Femur (tissue), 1 donor: Measurements from ENCODE around the gene TUBGCP6.

ENCODE experiments used
- DNase-seq: peaks from one replicate; pipeline ENCODE4 v3.0.0-alpha.2; 2017

Gene TUBGCP6

GRCh38 chr22:50194037-50194805, 50.6 kb downstream of the TUBGCP6 start:
- no peak for DNase-seq

- no peak for DNase-seq
These were observed 51.2 kb downstream of the TUBGCP6 start for GRCh38 chr22:50193621-50194020.

DNA sequence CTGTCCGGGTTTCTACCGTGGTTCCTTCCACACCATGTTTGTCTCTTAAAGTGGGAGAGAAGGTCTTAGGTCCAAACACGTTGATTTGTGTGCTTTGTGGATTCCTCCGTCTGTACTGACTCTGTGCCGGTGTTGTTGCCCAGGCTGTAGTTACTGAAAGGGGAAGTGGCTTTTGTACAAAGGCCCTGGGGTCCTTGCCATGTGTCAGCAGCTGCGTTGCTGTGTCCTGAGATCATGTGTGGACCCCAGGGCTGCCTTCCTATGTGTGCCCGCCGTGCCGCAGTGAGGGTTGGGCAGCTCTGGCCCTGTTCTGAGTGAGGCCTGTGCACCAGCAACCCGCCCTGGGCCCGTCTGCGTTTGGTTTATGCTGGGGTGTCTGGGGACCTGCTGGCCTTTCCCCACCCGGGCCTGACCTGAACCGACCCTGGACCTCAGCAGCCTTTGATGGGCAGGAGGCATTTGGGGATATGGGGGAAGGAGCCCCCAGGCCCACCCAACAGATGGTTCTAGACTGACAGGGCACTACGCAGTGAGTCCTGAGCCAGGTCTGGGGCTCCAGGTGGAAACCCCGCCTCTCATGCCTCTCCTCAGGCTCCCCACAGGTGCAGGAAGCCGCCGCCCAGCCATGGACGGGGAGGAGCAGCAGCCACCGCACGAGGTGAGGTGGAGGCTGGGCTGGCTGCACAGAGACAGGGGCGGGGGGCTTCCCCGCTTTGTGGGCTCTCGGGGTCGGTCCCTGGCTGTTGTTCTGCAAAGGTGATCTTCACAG, 52.2 kb downstream of the TUBGCP6 start:
- no peak for DNase-seq

GRCh38 chr22:50190941-50191741, 53.7 kb downstream of the TUBGCP6 start:
- peak; percentile 68 for DNase-seq

GRCh38 chr22:50190182-50190940, 54.5 kb downstream of the TUBGCP6 start:
- DNase-seq, result peak; percentile 87

GRCh38 chr22:50189849-50190181, 55.0 kb downstream of the TUBGCP6 start:
- peak; percentile 79 for DNase-seq

DNA sequence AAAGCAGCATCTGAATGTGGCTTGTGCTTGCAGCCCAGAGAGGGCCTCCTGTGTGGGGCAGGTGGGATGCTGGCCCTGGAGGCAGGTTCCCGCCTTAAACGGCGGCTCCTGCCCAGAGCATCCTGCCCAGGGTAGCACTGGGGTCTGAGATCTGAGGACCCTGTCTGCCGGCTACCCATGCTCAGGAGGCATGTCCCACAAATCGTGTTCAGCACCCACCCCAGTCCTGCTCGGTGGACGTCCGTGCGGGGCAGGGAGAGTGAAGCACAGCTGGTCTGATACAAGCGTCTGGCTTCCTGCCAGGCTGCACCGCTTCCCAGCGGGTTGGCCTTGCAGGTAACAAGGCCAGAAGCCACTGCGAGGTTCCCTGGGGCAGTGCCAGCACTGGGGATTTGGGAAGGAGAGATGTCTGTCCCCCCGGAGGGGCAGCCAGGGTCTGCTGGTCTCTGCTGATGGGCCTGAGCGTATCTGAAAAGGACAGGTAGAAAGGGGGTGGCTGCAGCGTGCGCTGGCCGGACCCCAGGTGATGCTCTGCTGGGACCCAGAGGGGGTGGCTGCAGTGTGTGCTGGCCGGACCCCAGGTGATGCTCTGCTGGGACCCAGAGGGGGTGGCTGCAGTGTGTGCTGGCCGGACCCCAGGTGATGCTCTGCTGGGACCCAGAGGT, 55.5 kb downstream of the TUBGCP6 start:
- peak; percentile 51 for DNase-seq

GRCh38 chr22:50188356-50188755, 56.5 kb downstream of the TUBGCP6 start:
- no peak for DNase-seq

- peak; percentile 39 for DNase-seq
These were observed 57.9 kb downstream of the TUBGCP6 start for GRCh38 chr22:50186761-50187523.

- peak; percentile 42 for DNase-seq
These were observed 58.6 kb downstream of the TUBGCP6 start for GRCh38 chr22:50186181-50186714.

DNA sequence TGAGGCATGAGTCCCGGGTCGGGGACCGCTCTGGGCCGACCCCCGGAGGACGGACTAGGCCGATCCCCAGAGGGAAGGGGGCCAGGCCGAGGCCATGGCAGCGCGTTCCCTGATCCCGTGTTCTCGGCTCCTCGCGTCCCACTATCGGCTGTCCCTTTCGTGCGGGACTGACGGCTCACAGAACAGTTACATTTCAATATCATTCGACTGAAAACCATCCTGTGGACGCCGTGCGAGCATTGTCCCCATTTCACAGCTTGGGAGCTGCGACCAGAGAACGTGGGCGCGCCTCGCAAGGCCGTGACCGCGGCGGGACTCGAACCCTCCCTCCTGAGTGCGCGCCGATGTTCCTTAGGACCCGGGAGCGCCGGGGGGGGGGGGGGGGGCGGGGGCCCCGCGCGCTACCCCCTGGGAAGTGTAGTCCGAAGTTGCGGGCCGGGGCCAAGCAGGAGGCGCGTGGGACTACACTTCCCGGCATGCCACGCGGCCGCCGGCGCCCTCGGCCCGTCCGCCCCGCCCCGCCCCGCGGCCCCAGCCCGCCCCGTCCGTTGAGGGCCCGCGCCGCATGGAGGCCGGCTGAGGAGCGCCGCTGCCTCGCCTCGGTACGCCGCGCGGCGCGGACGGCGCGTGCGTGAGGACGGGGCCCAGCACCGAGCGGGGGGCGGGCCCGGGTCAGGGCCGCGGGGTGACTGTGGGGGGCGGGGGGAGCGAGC, 59.3 kb downstream of the TUBGCP6 start, which contains the start of gene TRABD:
TSS of gene TRABD (plus strand) at position 539 of the 713 bp plus-strand sequence. CDS start 7,148 bp downstream, outside the sequence.
- DNase-seq, result peak; percentile 96

GRCh38 chr22:50184902-50185374, 59.9 kb downstream of the TUBGCP6 start:
- peak; percentile 49 for DNase-seq

DNA sequence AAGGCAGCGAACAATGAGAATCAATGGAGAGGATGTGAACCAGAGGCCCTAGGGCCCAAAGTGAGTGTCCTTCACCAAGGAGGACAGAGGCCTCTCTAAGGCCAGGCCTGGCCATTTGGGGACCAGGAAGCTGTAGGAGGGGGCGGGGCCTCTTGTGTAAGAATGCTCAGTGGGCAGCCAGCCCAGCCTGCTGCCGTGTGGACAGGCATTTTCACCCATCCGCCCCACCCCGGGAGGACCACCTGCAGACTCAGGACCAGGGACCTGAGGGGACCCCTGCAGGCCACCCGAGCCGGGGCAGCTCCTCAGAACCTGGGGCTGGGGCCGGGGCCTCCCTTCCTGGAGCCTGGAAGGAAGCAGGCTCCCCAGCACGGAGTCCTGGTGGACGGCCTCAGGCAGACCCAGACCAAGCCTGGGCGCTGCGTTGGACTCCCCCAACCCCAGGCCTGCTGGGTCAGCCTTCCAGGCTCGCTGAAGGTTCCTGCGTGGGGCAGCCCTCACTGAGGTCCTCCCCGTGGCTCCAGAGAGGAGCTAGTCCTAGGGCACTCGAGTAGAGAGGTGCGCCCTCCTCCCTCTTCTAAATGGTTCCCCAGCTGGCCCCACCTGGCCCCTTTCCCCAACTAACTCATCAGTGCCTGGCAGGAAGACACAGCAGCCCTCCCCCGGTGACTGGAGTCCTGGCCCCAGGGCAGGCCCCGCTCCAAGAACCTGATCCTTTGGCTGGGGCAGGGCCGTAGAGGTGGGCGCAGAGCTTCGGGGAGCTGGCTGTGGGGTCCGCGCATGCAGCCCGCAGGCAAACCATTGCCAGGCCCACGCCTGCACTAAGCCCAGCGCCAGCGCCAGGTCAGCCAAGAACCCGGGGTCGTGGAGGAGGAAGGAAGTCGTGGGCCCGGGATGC, 60.6 kb downstream of the TUBGCP6 start:
- DNase-seq, result peak; percentile 77

DNA sequence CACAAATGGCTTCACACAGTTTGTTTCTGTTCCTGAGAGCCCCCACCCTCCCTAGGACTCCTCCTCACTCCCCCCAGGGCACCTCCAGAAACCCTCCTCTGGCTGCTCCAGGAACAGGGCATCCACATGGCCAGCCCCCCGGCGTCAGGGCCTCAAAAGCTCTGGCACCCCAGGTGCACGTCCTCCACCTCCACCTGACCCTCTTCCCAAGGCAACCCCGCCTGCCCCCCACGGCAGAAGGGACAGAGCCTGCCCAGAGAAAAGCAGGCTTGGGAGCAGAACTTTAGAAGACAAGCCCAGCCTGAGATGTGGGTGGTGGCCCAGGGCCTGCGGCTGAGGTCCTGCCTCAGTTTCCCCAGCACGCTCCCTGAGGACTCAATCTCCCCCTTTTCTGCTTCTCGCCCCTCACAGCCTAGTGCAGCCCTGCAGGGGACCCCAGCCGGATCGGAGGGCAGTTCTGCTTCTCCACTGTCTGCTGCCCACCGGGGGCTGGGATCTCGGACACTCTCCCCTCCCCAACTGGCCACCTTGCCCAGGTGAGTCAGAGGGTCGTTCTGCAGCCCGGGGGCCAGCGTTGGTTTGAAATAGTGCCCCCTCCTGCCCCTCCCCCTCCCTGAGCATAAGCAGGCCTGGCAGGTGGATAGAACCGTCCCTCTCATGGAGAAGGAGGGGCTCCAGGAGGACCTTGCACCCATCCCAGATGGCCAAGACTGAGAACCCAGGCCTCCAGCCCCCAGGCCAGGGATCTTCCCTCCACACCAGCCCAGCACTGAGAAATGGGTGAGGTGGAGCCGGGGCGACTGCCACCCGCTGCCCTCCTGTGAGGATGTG, 61.5 kb downstream of the TUBGCP6 start:
- peak; percentile 27 for DNase-seq

- DNase-seq, result peak; percentile 37
These were observed 62.4 kb downstream of the TUBGCP6 start for GRCh38 chr22:50182176-50183081.

GRCh38 chr22:50180727-50181521, 63.9 kb downstream of the TUBGCP6 start:
- DNase-seq, result no peak
